ENCODE data around the gene GBA2. TPM values are rescaled to one million over a fixed set of nuclear protein-coding genes. Genes with fewer than 3 reads are reported as not detected.

The GBA2 gene
- total RNA-seq, 2 donors from 2014 or later, result 54.2 to 111 TPM

DNA sequence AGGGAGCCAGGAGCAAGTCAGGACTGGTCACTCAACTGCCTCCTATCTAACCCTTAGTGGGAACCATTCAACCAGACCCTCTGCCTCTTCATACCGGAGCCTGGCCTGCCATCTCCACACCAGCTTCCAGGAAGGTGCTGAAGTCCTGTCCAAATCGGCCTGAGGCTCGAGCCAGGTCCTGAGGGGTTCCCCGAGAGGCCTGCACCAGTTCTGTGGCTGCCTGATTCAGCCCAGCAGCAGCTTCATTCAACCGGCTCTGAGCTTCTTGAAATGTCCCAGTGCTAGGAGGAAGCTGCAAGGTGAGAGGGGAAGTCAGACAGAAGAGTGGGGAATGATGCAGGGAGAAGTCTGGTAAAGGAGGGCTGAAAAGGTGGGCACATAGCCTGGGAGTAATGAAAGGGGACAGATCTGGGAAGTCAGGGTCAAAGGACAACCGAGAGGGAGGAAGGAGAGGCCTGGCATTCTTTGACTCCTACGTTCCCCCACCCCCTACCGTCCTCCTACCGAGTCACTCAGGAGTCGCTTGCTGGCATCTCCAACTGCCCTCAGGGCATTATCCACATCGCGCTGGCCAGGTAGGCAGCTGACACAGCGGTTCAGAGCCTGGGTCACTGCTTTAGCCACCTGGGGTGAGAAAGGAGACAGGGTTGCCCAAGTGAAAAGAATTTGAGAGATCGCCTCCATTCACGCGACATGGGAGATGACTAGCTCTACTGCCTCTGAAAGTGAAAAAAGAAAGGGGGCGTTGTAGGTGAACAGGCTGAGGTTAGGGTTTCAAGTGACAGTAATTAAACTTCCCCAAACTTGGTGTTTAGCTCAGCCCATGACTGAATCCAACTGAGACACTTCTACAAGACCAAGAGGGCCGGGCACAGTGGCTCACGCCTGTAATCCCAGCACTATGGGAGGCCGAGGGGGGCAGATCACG lies 37.3 kb downstream of the GBA2 start:
- Histone ChIP-seq H3K4me3 (no peak overlapping the region), H3K27ac (no peak overlapping the region), H3K36me3 (replicated peaks in 1 of 2; ENCODE audit: insufficient read depth in 1 of 2, low read depth in 2 of 2) (peaks cover 35 to 74% of the 10 kb centered on the region in 2 donors), H3K9me3 (no peaks in the 10 kb centered on the region), H3K4me1 (no peaks in the 10 kb centered on the region), H3K27me3 (no peaks in the 10 kb centered on the region)
- TF ChIP-seq POLR2A (IDR thresholded peaks at IDR 0.05), result no peak
- TF ChIP-seq, protein P1, sequence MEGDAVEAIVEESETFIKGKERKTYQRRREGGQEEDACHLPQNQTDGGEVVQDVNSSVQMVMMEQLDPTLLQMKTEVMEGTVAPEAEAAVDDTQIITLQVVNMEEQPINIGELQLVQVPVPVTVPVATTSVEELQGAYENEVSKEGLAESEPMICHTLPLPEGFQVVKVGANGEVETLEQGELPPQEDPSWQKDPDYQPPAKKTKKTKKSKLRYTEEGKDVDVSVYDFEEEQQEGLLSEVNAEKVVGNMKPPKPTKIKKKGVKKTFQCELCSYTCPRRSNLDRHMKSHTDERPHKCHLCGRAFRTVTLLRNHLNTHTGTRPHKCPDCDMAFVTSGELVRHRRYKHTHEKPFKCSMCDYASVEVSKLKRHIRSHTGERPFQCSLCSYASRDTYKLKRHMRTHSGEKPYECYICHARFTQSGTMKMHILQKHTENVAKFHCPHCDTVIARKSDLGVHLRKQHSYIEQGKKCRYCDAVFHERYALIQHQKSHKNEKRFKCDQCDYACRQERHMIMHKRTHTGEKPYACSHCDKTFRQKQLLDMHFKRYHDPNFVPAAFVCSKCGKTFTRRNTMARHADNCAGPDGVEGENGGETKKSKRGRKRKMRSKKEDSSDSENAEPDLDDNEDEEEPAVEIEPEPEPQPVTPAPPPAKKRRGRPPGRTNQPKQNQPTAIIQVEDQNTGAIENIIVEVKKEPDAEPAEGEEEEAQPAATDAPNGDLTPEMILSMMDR (IDR thresholded peaks at IDR 0.05), result no peak
- ATAC-seq (no peak), DNase-seq (no peak)
- 87 to 88% methylated on average over 21 of the region's 21 CpGs for WGBS, 2 donors
- intact Hi-C loops (cut with DNase I), result no loop called here

DNA sequence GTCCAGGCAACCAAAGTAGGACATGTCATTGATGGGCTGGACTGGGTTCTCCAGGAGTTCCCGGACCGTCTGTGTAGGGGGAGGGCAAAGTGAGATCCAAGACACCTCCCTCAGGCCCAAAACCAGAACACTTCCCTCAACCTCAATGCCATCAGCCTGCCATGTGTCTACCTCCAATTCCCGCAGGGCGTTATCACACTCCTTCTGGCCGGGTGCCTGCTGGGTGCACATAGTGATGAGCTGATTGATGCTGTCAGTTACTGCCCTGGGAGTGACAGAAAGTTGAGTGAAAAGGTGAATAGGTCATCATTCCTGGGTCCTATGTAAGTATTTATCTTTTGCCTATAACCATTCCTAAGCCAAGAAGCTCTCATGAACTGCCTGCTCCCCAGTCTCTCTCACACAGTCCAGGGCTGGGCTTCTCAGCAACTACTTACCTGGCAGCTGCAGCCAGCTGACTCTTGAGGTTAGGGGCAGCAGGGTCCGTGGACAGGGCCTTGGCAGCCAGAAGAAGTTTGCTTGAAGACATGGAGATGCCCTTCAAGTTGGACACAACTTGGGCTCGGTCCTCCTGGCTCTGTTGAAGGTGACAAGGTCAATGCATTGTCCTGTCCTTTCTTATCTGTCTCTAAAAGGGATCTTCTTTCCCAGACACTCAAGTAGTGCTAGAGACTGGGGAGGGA lies 38.1 kb downstream of the GBA2 start:
- Histone ChIP-seq H3K27ac (no peak overlapping the region), H3K4me3 (no peak overlapping the region), H3K27me3 (no peaks in the 10 kb centered on the region), H3K4me1 (no peaks in the 10 kb centered on the region), H3K9me3 (no peaks in the 10 kb centered on the region), H3K36me3 (replicated peaks in 1 of 2; ENCODE audit: insufficient read depth in 1 of 2, low read depth in 2 of 2) (peaks cover 31 to 74% of the 10 kb centered on the region in 2 donors)
- intact Hi-C loops (cut with DNase I), result no loop called here
- no peak for DNase-seq
- no peak for ATAC-seq
- TF ChIP-seq, protein P1 (IDR thresholded peaks at IDR 0.05), result no peak
- no peak for TF ChIP-seq POLR2A (IDR thresholded peaks at IDR 0.05)
- 72 to 76% methylated on average over 7 of the region's 7 CpGs for WGBS, 2 donors

DNA sequence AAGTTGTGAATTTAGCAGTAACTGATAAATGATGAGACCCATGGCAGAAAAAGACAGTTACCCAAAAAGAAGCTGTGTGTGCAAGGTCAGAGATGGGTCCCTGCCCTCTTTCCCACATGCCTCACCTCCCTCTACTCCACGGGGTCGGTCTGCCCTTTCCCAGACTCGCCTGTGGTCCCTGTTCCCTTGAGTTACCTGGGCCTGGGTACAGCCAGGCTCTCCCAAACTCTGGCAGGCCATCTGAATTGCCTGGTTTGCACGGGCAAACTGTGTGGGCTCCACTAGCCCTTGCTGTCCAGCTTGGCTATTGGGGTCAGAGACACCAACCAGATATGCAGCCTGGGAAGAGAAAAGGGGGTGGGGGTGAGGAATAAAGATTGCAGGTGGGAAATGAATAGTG lies 40.9 kb downstream of the GBA2 start:
- H3K36me3 ChIP-seq (replicated peaks in 1 of 2; ENCODE audit: insufficient read depth in 1 of 2, low read depth in 2 of 2), result peaks cover 41 to 76% of the 10 kb centered on the region in 2 donors
- no peaks in the 10 kb centered on the region for H3K9me3 ChIP-seq
- ATAC-seq, result no peak
- WGBS, 2 donors, result 93 to 98% methylated on average over 4 of the region's 4 CpGs
- no peak overlapping the region for H3K27ac ChIP-seq
- H3K4me1 ChIP-seq, result no peaks in the 10 kb centered on the region
- H3K27me3 ChIP-seq, result no peaks in the 10 kb centered on the region
- no peak for DNase-seq
- intact Hi-C loops (cut with DNase I), result no loop called here
- no peak for TF ChIP-seq POLR2A (IDR thresholded peaks at IDR 0.05)
- TF ChIP-seq, protein P1 (IDR thresholded peaks at IDR 0.05), result no peak
- H3K4me3 ChIP-seq, result no peak overlapping the region

DNA sequence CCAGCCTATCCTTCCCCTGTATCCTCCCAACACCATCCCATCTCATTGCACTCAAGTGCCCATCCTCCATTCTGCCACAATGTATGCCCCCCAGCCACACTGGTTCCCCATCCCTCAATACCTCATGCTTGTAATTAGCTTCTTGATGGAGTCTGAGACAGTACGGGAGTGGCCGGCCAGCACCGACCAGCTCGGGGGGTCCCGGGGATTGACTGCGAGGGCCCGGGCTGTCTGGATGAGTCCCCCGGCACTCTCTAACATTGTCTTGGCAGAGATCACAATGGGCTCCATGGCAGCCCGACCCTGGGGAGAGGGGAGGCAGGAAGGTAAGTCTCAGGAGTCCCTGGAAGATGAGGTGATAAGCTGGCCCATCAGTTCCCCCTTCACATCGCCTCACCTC lies 42.1 kb downstream of the GBA2 start:
- no peak for ATAC-seq
- no peak for DNase-seq
- intact Hi-C loops (cut with DNase I), result no loop called here
- H3K27me3 ChIP-seq, result no peaks in the 10 kb centered on the region
- H3K27ac ChIP-seq, result no peak overlapping the region
- H3K4me1 ChIP-seq, result no peaks in the 10 kb centered on the region
- H3K36me3 ChIP-seq (replicated peaks in 1 of 2; ENCODE audit: insufficient read depth in 1 of 2, low read depth in 2 of 2), result peaks cover 40 to 79% of the 10 kb centered on the region in 2 donors
- no peaks in the 10 kb centered on the region for H3K9me3 ChIP-seq
- H3K4me3 ChIP-seq, result no peak overlapping the region
- WGBS, 2 donors, result 92 to 93% methylated on average over 9 to 10 of the region's 10 CpGs
- TF ChIP-seq, protein P1 (IDR thresholded peaks at IDR 0.05), result no peak
- TF ChIP-seq POLR2A (IDR thresholded peaks at IDR 0.05), result no peak
